CD4-positive, alpha-beta T cell (primary cell): ENCODE measurements around the gene LY9. TPM values are rescaled to one million over a fixed set of nuclear protein-coding genes. Genes with fewer than 3 reads are reported as not detected.

Experiments
- ATAC-seq: fragments of 200-7000 bp; cut with Tn5 transposase; one replicate; pipeline ENCODE4 v1.10.0; 2022; ENCODE audit warnings: mild to moderate bottlenecking; ENCODE audit not compliant: poor library complexity
- CTCF ChIA-PET: fragments of 350-600 bp; sonication (Branson Sonifier 250); formaldehyde crosslinking; loops from one replicate; lab custom pipeline; 2021; ENCODE audit warnings: antibody characterized with exemption, inconsistent platforms; lab: Charles Lee
- POLR2A ChIA-PET: fragments of 350-600 bp; sonication (Branson Sonifier 250); formaldehyde crosslinking; loops from one replicate; lab custom pipeline; 2021; ENCODE audit warnings: antibody characterized with exemption, inconsistent platforms; lab: Charles Lee
- DNase-seq, 14 experiments: peaks; one replicate each; pipeline ENCODE4 v3.0.0-alpha.2; 2013 to 2020; ENCODE audit warnings: mixed read lengths in 2 of 14
- H3K27ac ChIP-seq, 2 donors: one replicate each; pipeline versions ENCODE4 v1.5.1 to v1.7.0; 2013; ENCODE audit warnings: low read length in 2 of 2, low read depth in 1 of 2, mild to moderate bottlenecking in 1 of 2
- H3K27me3 ChIP-seq, 2 experiments: 1 replicate in 1 of 2; 2 replicates in 1 of 2; pipeline versions ENCODE4 v1.6.1 to v1.7.0; 2013; ENCODE audit warnings: low read length in 2 of 2, control low read depth in 1 of 2, mild to moderate bottlenecking in 1 of 2, moderate library complexity in 1 of 2; ENCODE audit not compliant: insufficient read depth in 2 of 2, control insufficient read depth in 1 of 2
- H3K36me3 ChIP-seq: one replicate; pipeline ENCODE4 v1.6.1; 2013; ENCODE audit warnings: low read length, control low read depth; ENCODE audit not compliant: insufficient read depth
- H3K4me1 ChIP-seq: one replicate; pipeline ENCODE4 v1.6.1; 2013; ENCODE audit warnings: low read length, control low read depth; ENCODE audit not compliant: insufficient read depth
- H3K4me3 ChIP-seq: one replicate; pipeline ENCODE4 v1.5.1; 2013; ENCODE audit warnings: mild to moderate bottlenecking, low read length, moderate library complexity
- H3K9me3 ChIP-seq, 2 experiments: 1 replicate in 1 of 2; 2 replicates in 1 of 2; pipeline versions ENCODE4 v1.6.1 to v1.7.0; 2013; ENCODE audit warnings: low read length in 2 of 2, mild to moderate bottlenecking in 2 of 2, control low read depth in 1 of 2, moderate library complexity in 1 of 2; ENCODE audit not compliant: control insufficient read depth in 1 of 2, insufficient read depth in 1 of 2
- H3K27ac Mint-ChIP-seq: one replicate; pipeline ENCODE4 v1.8.0; 2020; ENCODE audit warnings: mixed read lengths
- H3K27me3 Mint-ChIP-seq: one replicate; pipeline ENCODE4 v1.8.0; 2021; ENCODE audit warnings: mixed read lengths
- H3K36me3 Mint-ChIP-seq: one replicate; pipeline ENCODE4 v1.8.0; 2021; ENCODE audit warnings: low read depth, mixed read lengths
- H3K4me1 Mint-ChIP-seq: one replicate; pipeline ENCODE4 v1.8.0; 2021; ENCODE audit warnings: low read depth, mixed read lengths
- H3K4me3 Mint-ChIP-seq: one replicate; pipeline ENCODE4 v1.8.0; 2020; ENCODE audit warnings: mild to moderate bottlenecking, mixed read lengths
- H3K9me3 Mint-ChIP-seq: one replicate; pipeline ENCODE4 v1.8.0; 2020; ENCODE audit warnings: mixed read lengths
- CTCF ChIP-seq: fragments of 200-600 bp; IDR thresholded peaks from one replicate; pipeline ENCODE4 v1.8.0; 2022; ENCODE audit warnings: antibody characterized with exemption, mild to moderate bottlenecking
- intact Hi-C, 2 experiments: fragments of 100-400 bp; cut with DNase I in 1 of 2; cut with micrococcal nuclease in 1 of 2; formaldehyde crosslinking; loops; one replicate each; pipeline versions ENCODE4 v1.15.1 to v1.9.0; 2023 to 2025; cut with DNase I, micrococcal nuclease
- total RNA-seq, 174 experiments: library from RNA in 2 of 174; stranded (reverse) in 2 of 174; gene quantifications; one replicate each; pipeline ENCODE4 v1.2.3 and lab custom pipeline; 2021 to 2026

Gene LY9
- total RNA-seq, 2 experiments from 2014 or later = 124 TPM

- H3K27me3 Mint-ChIP-seq = no peaks in the 10 kb centered on the region
- CTCF ChIA-PET = interaction anchor here (1.2 kb wide), 2 partner anchors 12 to 96 kb away, joined by 3 read pairs; no protein-coding TSS in a partner anchor
- no peaks in the 10 kb centered on the region for H3K9me3 Mint-ChIP-seq
- Histone ChIP-seq H3K4me3 (no peak overlapping the region), H3K27me3 (no peaks in the 10 kb centered on the region), H3K36me3 (no peaks in the 10 kb centered on the region), H3K9me3 (no peaks in the 10 kb centered on the region), H3K4me1 (peaks cover 13% of the 10 kb centered on the region), H3K27ac (no peak overlapping the region)
- H3K36me3 Mint-ChIP-seq = no peaks in the 10 kb centered on the region
- intact Hi-C loops = no loop called here
- no peak overlapping the region for H3K27ac Mint-ChIP-seq
- POLR2A ChIA-PET = interaction anchor here (1.1 to 2.5 kb wide), 2 partner anchors 12 to 18 kb away, joined by 4 to 13 read pairs; no protein-coding TSS in a partner anchor
- no peak overlapping the region for H3K4me3 Mint-ChIP-seq
- peaks cover 3% of the 10 kb centered on the region for H3K4me1 Mint-ChIP-seq
- TF ChIP-seq CTCF = no peak
- ATAC-seq = no peak
- peak in 2 of 14 experiments; percentile 21 to 67 for DNase-seq
Observed at GRCh38 chr1:160855181-160855981, 59.4 kb downstream of the LY9 start.

- Mint-ChIP-seq H3K27ac (no peak overlapping the region), H3K36me3 (no peaks in the 10 kb centered on the region), H3K27me3 (no peaks in the 10 kb centered on the region), H3K4me1 (peaks cover 15% of the 10 kb centered on the region), H3K4me3 (no peak overlapping the region), H3K9me3 (no peaks in the 10 kb centered on the region)
- Histone ChIP-seq H3K27ac (no peak overlapping the region), H3K27me3 (no peaks in the 10 kb centered on the region), H3K4me3 (no peak overlapping the region), H3K36me3 (no peaks in the 10 kb centered on the region), H3K9me3 (no peaks in the 10 kb centered on the region), H3K4me1 (peaks cover 27% of the 10 kb centered on the region)
- ChIA-PET POLR2A (interaction anchor here (0.6 to 0.7 kb wide), 2 partner anchors 11 to 47 kb away, joined by 3 read pairs; no protein-coding TSS in a partner anchor), CTCF (interaction anchor here (1.0 to 1.3 kb wide), 2 partner anchors 23 to 93 kb away, joined by 3 read pairs; no protein-coding TSS in a partner anchor)
- intact Hi-C loops = no loop called here
- no peak for TF ChIP-seq CTCF
- no peak for ATAC-seq
- DNase-seq = no peak
Observed at GRCh38 chr1:160858097-160858496, 62.1 kb downstream of the LY9 start.

GRCh38 chr1:160858507-160858906 is 62.5 kb downstream of the LY9 start:
- no peak overlapping the region for H3K27ac Mint-ChIP-seq
- CTCF ChIA-PET = interaction anchor here (1.0 kb wide), 1 partner anchor 23 kb away, joined by 3 read pairs; no protein-coding TSS in a partner anchor
- H3K27ac ChIP-seq = no peak overlapping the region

More at GRCh38 chr1:160858507-160858906, 62.5 kb downstream of the LY9 start:
- no peak for DNase-seq
- H3K4me1 ChIP-seq = peaks cover 29% of the 10 kb centered on the region
- peaks cover 16% of the 10 kb centered on the region for H3K4me1 Mint-ChIP-seq
- no peaks in the 10 kb centered on the region for H3K27me3 ChIP-seq
- H3K4me3 ChIP-seq = no peak overlapping the region
- intact Hi-C loops = no loop called here
- no peak for TF ChIP-seq CTCF
- H3K9me3 ChIP-seq = no peaks in the 10 kb centered on the region
- no peaks in the 10 kb centered on the region for H3K27me3 Mint-ChIP-seq
- no peaks in the 10 kb centered on the region for H3K9me3 Mint-ChIP-seq
- no peak overlapping the region for H3K4me3 Mint-ChIP-seq
- H3K36me3 ChIP-seq = no peaks in the 10 kb centered on the region
- POLR2A ChIA-PET = interaction anchor here (0.6 to 0.7 kb wide), 2 partner anchors 12 to 46 kb away, joined by 3 read pairs; no protein-coding TSS in a partner anchor
- H3K36me3 Mint-ChIP-seq = no peaks in the 10 kb centered on the region
- ATAC-seq = no peak
